NCI-H128 (cell line): ENCODE results near the gene C22orf15.

Source experiments
- DNase-seq: peaks from one replicate; lab custom pipeline; 2025; ENCODE audit not compliant: unreplicated experiment; lab: John Stamatoyannopoulos, UW

The C22orf15 gene

GRCh38 chr22:23786752-23787599 is 24.2 kb downstream of the C22orf15 start, which contains the start of gene SMARCB1:
Gene SMARCB1 (plus strand): TSS chr22:23786966. CDS start chr22:23787170, 204 bp downstream.
- peak; percentile 45 for DNase-seq

GRCh38 chr22:23787600-23787896 is 24.8 kb downstream of the C22orf15 start:
- no peak for DNase-seq

GRCh38 chr22:23787910-23788309 is 25.1 kb downstream of the C22orf15 start:
- DNase-seq, result no peak

GRCh38 chr22:23789121-23789520 is 26.3 kb downstream of the C22orf15 start:
- no peak for DNase-seq

GRCh38 chr22:23789638-23790037 is 26.8 kb downstream of the C22orf15 start:
- no peak for DNase-seq

- no peak for DNase-seq
These were observed 28.3 kb downstream of the C22orf15 start for GRCh38 chr22:23790819-23791737.

- no peak for DNase-seq
These were observed 29.2 kb downstream of the C22orf15 start for GRCh38 chr22:23791738-23792645.

GRCh38 chr22:23793326-23793725 is 30.5 kb downstream of the C22orf15 start:
- no peak for DNase-seq

GRCh38 chr22:23796461-23796860 is 33.7 kb downstream of the C22orf15 start:
- DNase-seq, result no peak

- no peak for DNase-seq
These were observed 37.8 kb downstream of the C22orf15 start for GRCh38 chr22:23800297-23801237.

- DNase-seq, result no peak
These were observed 38.5 kb downstream of the C22orf15 start for GRCh38 chr22:23801238-23801821.

GRCh38 chr22:23801886-23802377 is 39.1 kb downstream of the C22orf15 start:
- DNase-seq, result no peak

GRCh38 chr22:23803001-23803819 is 40.4 kb downstream of the C22orf15 start:
- DNase-seq, result no peak

- DNase-seq, result no peak
These were observed 42.0 kb downstream of the C22orf15 start for GRCh38 chr22:23804781-23805291.

GRCh38 chr22:23806837-23807236 is 44.0 kb downstream of the C22orf15 start:
- no peak for DNase-seq

GRCh38 chr22:23812378-23812777 is 49.6 kb downstream of the C22orf15 start:
- no peak for DNase-seq
